Keratinocyte (primary cell): ENCODE measurements around the gene TUT4. TPM values are rescaled to one million over a fixed set of nuclear protein-coding genes. Genes with fewer than 3 reads are reported as not detected.

Experiments used
- DNase-seq: peaks from one replicate; pipeline ENCODE4 v3.0.0-alpha.2; 2011; ENCODE audit warnings: low read depth, missing footprints, low spot score
- FAIRE-seq: peaks from 2 replicates; lab custom pipeline; 2011; peaks lifted over from hg19 to GRCh38; lab: Jason Lieb, UNC
- H2AFZ ChIP-seq: 2 replicates; pipeline ENCODE4 v1.6.0; 2012; ENCODE audit warnings: low read length, control low read depth, inconsistent platforms; ENCODE audit not compliant: control insufficient read depth
- H3K27ac ChIP-seq: 2 replicates; pipeline ENCODE4 v1.5.1; 2011; ENCODE audit warnings: low read length; ENCODE audit not compliant: control insufficient read depth, insufficient read depth
- H3K27me3 ChIP-seq: 3 replicates; pipeline ENCODE4 v1.6.0; 2011; ENCODE audit warnings: low read length; ENCODE audit not compliant: control insufficient read depth, insufficient read depth; ENCODE audit errors: extremely low read depth
- H3K36me3 ChIP-seq, 2 experiments: 2 replicates in 1 of 2; 3 replicates in 1 of 2; pipeline ENCODE4 v1.5.1; 2011; ENCODE audit warnings: low read length in 2 of 2, mild to moderate bottlenecking in 1 of 2; ENCODE audit not compliant: control insufficient read depth in 2 of 2, insufficient read depth in 2 of 2; ENCODE audit errors: extremely low read depth in 1 of 2
- H3K4me1 ChIP-seq: 3 replicates; pipeline ENCODE4 v1.5.1; 2011; ENCODE audit warnings: low read length; ENCODE audit not compliant: control insufficient read depth, insufficient read depth; ENCODE audit errors: extremely low read depth
- H3K4me2 ChIP-seq: 3 replicates; pipeline ENCODE4 v1.6.0; 2011; ENCODE audit warnings: low read depth, low read length; ENCODE audit not compliant: control insufficient read depth, insufficient read depth; ENCODE audit errors: extremely low read depth
- H3K4me3 ChIP-seq, 3 experiments: fragments of 200-600 bp in 1 of 3; sonication (generic) in 1 of 3; 2 replicates in 2 of 3; 3 replicates in 1 of 3; pipeline ENCODE4 v1.5.1; 2011 to 2016; ENCODE audit warnings: low read length in 3 of 3, mild to moderate bottlenecking in 3 of 3, control low read depth in 2 of 3, inconsistent platforms in 1 of 3, low read depth in 1 of 3, mixed read lengths in 1 of 3, mixed run types in 1 of 3, moderate library complexity in 1 of 3; ENCODE audit not compliant: control insufficient read depth in 2 of 3, insufficient read depth in 2 of 3; ENCODE audit errors: extremely low read depth in 1 of 3
- H3K79me2 ChIP-seq: 2 replicates; pipeline ENCODE4 v1.6.0; 2012; ENCODE audit warnings: low read length; ENCODE audit not compliant: control insufficient read depth, insufficient read depth
- H3K9ac ChIP-seq: 3 replicates; pipeline ENCODE4 v1.6.0; 2011; ENCODE audit warnings: low read length; ENCODE audit not compliant: control insufficient read depth, insufficient read depth; ENCODE audit errors: extremely low read depth
- H3K9me1 ChIP-seq: 3 replicates; pipeline ENCODE4 v1.6.0; 2011; ENCODE audit warnings: low read length; ENCODE audit not compliant: control insufficient read depth, insufficient read depth; ENCODE audit errors: extremely low read depth
- H3K9me3 ChIP-seq: 2 replicates; pipeline ENCODE4 v1.5.1; 2012; ENCODE audit warnings: low read depth, low read length; ENCODE audit not compliant: control insufficient read depth
- H4K20me1 ChIP-seq: 3 replicates; pipeline ENCODE4 v1.6.0; 2011; ENCODE audit warnings: low read length; ENCODE audit not compliant: control insufficient read depth, insufficient read depth; ENCODE audit errors: extremely low read depth
- CTCF ChIP-seq, 3 experiments: IDR thresholded peaks in 1 of 3; conservative IDR thresholded peaks in 1 of 3; optimal IDR thresholded peaks in 1 of 3; 2 replicates in 2 of 3; 3 replicates in 1 of 3; pipeline versions ENCODE3 to v1.5.1; 2011; ENCODE audit warnings: low read length in 3 of 3, mild to moderate bottlenecking in 3 of 3, moderate library complexity in 2 of 3, control low read depth in 1 of 3, inconsistent platforms in 1 of 3; ENCODE audit not compliant: insufficient read depth in 2 of 3; ENCODE audit errors: extremely low read depth in 1 of 3
- EZH2 ChIP-seq: IDR thresholded peaks from one replicate; pipeline ENCODE4 v1.6.1; 2012; ENCODE audit warnings: inconsistent platforms, mild to moderate bottlenecking, low read length, moderate library complexity
- dilution Hi-C: fragments of 300-500 bp; cut with MboI; formaldehyde crosslinking; loops from one replicate; pipeline ENCODE4 v1.7.0; 2020; ENCODE audit warnings: low sequenced_read_pairs; ENCODE audit not compliant: extremely low pct_ligation_motif_present
- polyA plus RNA-seq, 5 experiments: library from polyadenylated mRNA; depleted of rRNA in 3 of 5; stranded (reverse) in 3 of 5; stranded (forward) in 1 of 5; unstranded in 1 of 5; fragments of >200 nt; gene quantifications; 1 replicate in 1 of 5; 2 replicates in 3 of 5; 3 replicates in 1 of 5; pipeline versions ENCODE4 v1.2.1 to v1.2.3, GENCODE V29; 2011 to 2012; ENCODE audit warnings: missing spikeins in 2 of 5, low read depth in 1 of 5, low replicate concordance in 1 of 5

The TUT4 gene
- polyA plus RNA-seq, 1 donor (not counting 4 experiments of a cell fraction or from before 2014, with no cell fraction given), result 27.5 TPM

DNA sequence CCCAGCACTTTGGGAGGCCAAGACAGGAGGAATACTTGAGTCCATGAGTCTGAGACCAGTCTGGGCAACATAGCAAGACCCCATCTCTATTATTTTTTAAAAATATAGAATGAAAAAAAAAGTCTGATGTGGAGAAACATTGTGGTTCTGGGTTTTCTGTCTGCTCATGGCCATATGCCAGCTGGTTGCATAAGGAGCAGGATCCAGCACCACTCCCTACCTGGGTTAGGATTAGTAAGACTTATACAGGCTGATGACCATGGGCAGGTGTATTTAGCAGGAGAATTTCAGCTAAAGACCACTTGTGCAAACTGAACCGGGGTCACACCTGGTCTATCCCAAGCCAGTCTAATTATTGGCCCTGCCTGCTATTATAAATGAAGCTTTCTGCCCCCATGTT, 32.6 kb upstream of the TUT4 start:
- H3K4me1 ChIP-seq, result no peaks in the 10 kb centered on the region
- H3K9ac ChIP-seq, result no peak overlapping the region
- no peak overlapping the region for H3K4me2 ChIP-seq
- FAIRE-seq (no peak), DNase-seq (no peak)
- TF ChIP-seq CTCF (optimal IDR thresholded peaks at IDR 0.05 in 1 of 3, IDR thresholded peaks at IDR 0.05 in 1 of 3, conservative IDR thresholded peaks at IDR 0.05 in 1 of 3; ENCODE audit: extremely low read depth in 1 of 3, insufficient read depth in 2 of 3, low read length in 3 of 3), result no peak
- no peak for TF ChIP-seq EZH2
- H3K9me3 ChIP-seq, result no peaks in the 10 kb centered on the region
- no peaks in the 10 kb centered on the region for H4K20me1 ChIP-seq
- H3K27me3 ChIP-seq, result no peaks in the 10 kb centered on the region
- no peak overlapping the region for H2AFZ ChIP-seq
- H3K79me2 ChIP-seq, result no peaks in the 10 kb centered on the region
- no peak overlapping the region for H3K4me3 ChIP-seq
- no peaks in the 10 kb centered on the region for H3K36me3 ChIP-seq
- H3K27ac ChIP-seq, result no peak overlapping the region
- no peaks in the 10 kb centered on the region for H3K9me1 ChIP-seq
- dilution Hi-C loops, result no loop called here

- no peaks in the 10 kb centered on the region for H3K27me3 ChIP-seq
- FAIRE-seq (no peak), DNase-seq (no peak)
- dilution Hi-C loops, result no loop called here
- no peak overlapping the region for H3K27ac ChIP-seq
- H3K4me3 ChIP-seq, result no peak overlapping the region
- no peak overlapping the region for H3K4me2 ChIP-seq
- no peaks in the 10 kb centered on the region for H3K79me2 ChIP-seq
- TF ChIP-seq CTCF (optimal IDR thresholded peaks at IDR 0.05 in 1 of 3, IDR thresholded peaks at IDR 0.05 in 1 of 3, conservative IDR thresholded peaks at IDR 0.05 in 1 of 3; ENCODE audit: extremely low read depth in 1 of 3, insufficient read depth in 2 of 3, low read length in 3 of 3) (no peak), EZH2 (no peak)
- no peaks in the 10 kb centered on the region for H3K9me3 ChIP-seq
- H4K20me1 ChIP-seq, result no peaks in the 10 kb centered on the region
- H3K4me1 ChIP-seq, result no peaks in the 10 kb centered on the region
- H3K36me3 ChIP-seq, result no peaks in the 10 kb centered on the region
- H3K9me1 ChIP-seq, result no peaks in the 10 kb centered on the region
- H3K9ac ChIP-seq, result no peak overlapping the region
- no peak overlapping the region for H2AFZ ChIP-seq
These were observed 29.3 kb upstream of the TUT4 start for GRCh38 chr1:52582116-52582696.
